Naive thymus-derived CD4-positive, alpha-beta T cell (primary cell): ENCODE results near the gene PSMD8. TPM values are rescaled to one million over a fixed set of nuclear protein-coding genes. Genes with fewer than 3 reads are reported as not detected.
"Not testable (repeated sequence)": the region's sequence is repeated elsewhere in the genome, so short reads cannot be mapped to it uniquely, and the experiment has no call there.

Experiments
- ATAC-seq: fragments of 150-1000 bp; cut with Tn5 transposase; 2 replicates; pipeline ENCODE4 v1.10.0; 2021; ENCODE audit warnings: mild to moderate bottlenecking, moderate library complexity
- CTCF ChIA-PET: fragments of 350-600 bp; sonication (Branson Sonifier 250); formaldehyde crosslinking; loops from one replicate; lab custom pipeline; 2021; ENCODE audit warnings: antibody characterized with exemption; lab: Charles Lee
- POLR2A ChIA-PET: fragments of 350-600 bp; sonication (Branson Sonifier 250); formaldehyde crosslinking; loops from one replicate; lab custom pipeline; 2021; ENCODE audit warnings: antibody characterized with exemption, inconsistent platforms; lab: Charles Lee
- DNase-seq, 9 donors: peaks; one replicate each; pipeline versions ENCODE4 v3.0.0 to v3.0.0-alpha.2; 2020 to 2022; ENCODE audit warnings: mixed read lengths in 1 of 9
- H3K27ac ChIP-seq: one replicate; pipeline ENCODE4 v1.7.0; 2013; ENCODE audit warnings: mild to moderate bottlenecking, low read depth, low read length, moderate library complexity
- H3K27me3 ChIP-seq, 2 donors: one replicate each; pipeline ENCODE4 v1.7.0; 2013; ENCODE audit warnings: low read length in 2 of 2, mild to moderate bottlenecking in 2 of 2, moderate library complexity in 2 of 2; ENCODE audit not compliant: control insufficient read depth in 2 of 2, insufficient read depth in 2 of 2
- H3K36me3 ChIP-seq, 3 experiments: 1 replicate in 2 of 3; 2 replicates in 1 of 3; pipeline ENCODE4 v1.7.0; 2013; ENCODE audit warnings: low read length in 3 of 3, mild to moderate bottlenecking in 3 of 3, moderate library complexity in 1 of 3; ENCODE audit not compliant: insufficient read depth in 3 of 3, control insufficient read depth in 2 of 3
- H3K4me1 ChIP-seq, 2 donors: one replicate each; pipeline ENCODE4 v1.7.0; 2013; ENCODE audit warnings: low read length in 2 of 2, mild to moderate bottlenecking in 2 of 2, moderate library complexity in 1 of 2; ENCODE audit not compliant: control insufficient read depth in 2 of 2, insufficient read depth in 2 of 2
- H3K4me3 ChIP-seq: 2 replicates; pipeline ENCODE4 v1.7.0; 2013; ENCODE audit warnings: mild to moderate bottlenecking, low read length
- H3K9me3 ChIP-seq, 3 experiments: 1 replicate in 2 of 3; 2 replicates in 1 of 3; pipeline ENCODE4 v1.7.0; 2013; ENCODE audit warnings: low read length in 3 of 3; ENCODE audit not compliant: control insufficient read depth in 2 of 3
- H3K27ac Mint-ChIP-seq, 9 donors: one replicate each; pipeline ENCODE4 v1.8.0; 2020 to 2022; ENCODE audit warnings: mixed read lengths in 9 of 9, mild to moderate bottlenecking in 8 of 9, moderate library complexity in 5 of 9, inconsistent platforms in 2 of 9
- H3K27me3 Mint-ChIP-seq, 5 donors: one replicate each; pipeline ENCODE4 v1.8.0; 2021 to 2022; ENCODE audit warnings: mixed read lengths in 5 of 5, mild to moderate bottlenecking in 1 of 5
- H3K36me3 Mint-ChIP-seq, 5 donors: one replicate each; pipeline ENCODE4 v1.8.0; 2020 to 2022; ENCODE audit warnings: mixed read lengths in 5 of 5, mild to moderate bottlenecking in 3 of 5, inconsistent platforms in 1 of 5
- H3K4me1 Mint-ChIP-seq, 7 donors: one replicate each; pipeline ENCODE4 v1.8.0; 2020 to 2022; ENCODE audit warnings: mixed read lengths in 7 of 7, mild to moderate bottlenecking in 3 of 7, inconsistent platforms in 1 of 7
- H3K4me3 Mint-ChIP-seq, 10 donors: one replicate each; pipeline ENCODE4 v1.8.0; 2020 to 2022; ENCODE audit warnings: mild to moderate bottlenecking in 10 of 10, mixed read lengths in 10 of 10, moderate library complexity in 6 of 10, inconsistent platforms in 2 of 10
- H3K9me3 Mint-ChIP-seq, 11 donors: one replicate each; pipeline ENCODE4 v1.8.0; 2020 to 2022; ENCODE audit warnings: mixed read lengths in 11 of 11, mild to moderate bottlenecking in 4 of 11, inconsistent platforms in 1 of 11, moderate library complexity in 1 of 11
- intact Hi-C, 2 donors: fragments of 100-400 bp; cut with micrococcal nuclease; formaldehyde crosslinking; loops; one replicate each; pipeline ENCODE4 v1.15.1; 2023
- polyA plus RNA-seq, 2 donors: library from polyadenylated mRNA; unstranded; fragments of 300-500 nt; fragmentation: Illumina TruSeq; gene quantifications; one replicate each; pipeline ENCODE4 v1.2.3, GENCODE V29; 2021
- total RNA-seq, 6 experiments: library from RNA in 5 of 6; stranded (reverse) in 5 of 6; gene quantifications; 1 replicate in 5 of 6; 2 replicates in 1 of 6; pipeline ENCODE4 v1.2.3 and lab custom pipeline; 2021 to 2026

PSMD8 gene
- total and polyA plus RNA-seq, 7 experiments from 2014 or later = 68.4 to 181 (median 77.5) TPM

GRCh38 chr19:38402967-38403674 lies 28.8 kb downstream of the PSMD8 start, which contains the start of gene FAM98C:
TSS of gene FAM98C (plus strand) at chr19:38403093. CDS start at chr19:38403154, 61 bp downstream.
- Histone ChIP-seq H3K4me3 (peak within 1 kb of the TSS; percentile 79), H3K27ac (peak within 1 kb of the TSS; percentile 83), H3K27me3 (no peaks in the 10 kb centered on the region), H3K4me1 (peaks cover 5 to 8% of the 10 kb centered on the region in 2 donors), H3K36me3 (peaks cover 0 to 28% (median 0%) of the 10 kb centered on the region in 3 experiments), H3K9me3 (no peaks in the 10 kb centered on the region)
- H3K9me3 Mint-ChIP-seq = no peaks in the 10 kb centered on the region
- ChIA-PET CTCF (interaction anchor here (0.6 to 2.3 kb wide), 28 partner anchors 10 to 549 kb away, joined by 3 to 18 read pairs (median 3); partner anchors contain the start of genes CATSPERG, EIF3K, GGN and KCNK6), POLR2A (interaction anchor here (0.7 to 4.0 kb wide), 21 partner anchors 9 to 531 kb away, joined by 3 to 40 read pairs (median 5); partner anchors contain the start of genes ACTN4, CATSPERG, EIF3K and GGN)
- H3K36me3 Mint-ChIP-seq = peaks cover 0 to 11% (median 3%) of the 10 kb centered on the region in 5 donors
- peaks cover 0 to 10% (median 0%) of the 10 kb centered on the region in 5 donors for H3K27me3 Mint-ChIP-seq
- H3K4me1 Mint-ChIP-seq = peaks cover 7 to 21% (median 19%) of the 10 kb centered on the region in 7 donors
- DNase-seq (peak; percentile 97 to 99 (median 99)), ATAC-seq (peak; percentile 98)
- H3K4me3 Mint-ChIP-seq = peak within 1 kb of the TSS; percentile 79 to 98 (median 90)
- peak within 1 kb of the TSS; percentile 79 to 97 (median 95) for H3K27ac Mint-ChIP-seq
- intact Hi-C loops = loop anchor here (1.0 to 5.0 kb wide), 22 partner anchors 14 to 1009 kb away; partner anchors contain the start of genes GGN (in 2 of the 2), MRPS12 (in 2 of the 2), SARS2 (in 2 of the 2) and SPRED3 (in 2 of the 2)

- Mint-ChIP-seq H3K4me3 (peak overlapping the region; percentile 55 to 96 (median 88)), H3K27me3 (peaks cover 0 to 5% (median 0%) of the 10 kb centered on the region in 5 donors), H3K27ac (peak overlapping the region in 5 of 9 donors; percentile 14 to 65 (median 48)), H3K36me3 (peaks cover 0 to 13% (median 6%) of the 10 kb centered on the region in 5 donors), H3K4me1 (peaks cover 7 to 23% (median 19%) of the 10 kb centered on the region in 7 donors), H3K9me3 (no peaks in the 10 kb centered on the region)
- no peaks in the 10 kb centered on the region for H3K9me3 ChIP-seq
- CTCF ChIA-PET = interaction anchor here (1.0 to 1.2 kb wide), 2 partner anchors 9 to 525 kb away, joined by 3 to 4 read pairs; no protein-coding TSS in a partner anchor
- POLR2A ChIA-PET = interaction anchor here (0.7 to 4.0 kb wide), 4 partner anchors 15 to 526 kb away, joined by 3 to 40 read pairs (median 16); partner anchors contain the start of genes EIF3K, MAP4K1, MRPS12 and PSMD8
- DNase-seq (no peak), ATAC-seq (no peak)
- no peak overlapping the region for H3K27ac ChIP-seq
- no peaks in the 10 kb centered on the region for H3K27me3 ChIP-seq
- no peak overlapping the region for H3K4me3 ChIP-seq
- H3K36me3 ChIP-seq = peaks cover 0 to 36% (median 0%) of the 10 kb centered on the region in 3 experiments
- intact Hi-C loops = loop anchor here in 1 of 2 donors (5.0 kb wide), 1 partner anchor 1007 kb away; the partner anchor contains the start of gene PLEKHG2
- H3K4me1 ChIP-seq = peaks cover 5 to 8% of the 10 kb centered on the region in 2 donors
Observed at GRCh38 chr19:38404858-38405257, 30.5 kb downstream of the PSMD8 start.

- Histone ChIP-seq H3K4me1 (peaks cover 5 to 8% of the 10 kb centered on the region in 2 donors), H3K27ac (no peak overlapping the region), H3K9me3 (no peaks in the 10 kb centered on the region), H3K36me3 (peaks cover 0 to 36% (median 0%) of the 10 kb centered on the region in 3 experiments), H3K4me3 (no peak overlapping the region), H3K27me3 (no peaks in the 10 kb centered on the region)
- Mint-ChIP-seq H3K27ac (peak overlapping the region in 3 of 9 donors; percentile 44 to 48 (median 47)), H3K27me3 (peaks cover 0 to 2% (median 0%) of the 10 kb centered on the region in 5 donors), H3K4me1 (peaks cover 7 to 23% (median 19%) of the 10 kb centered on the region in 7 donors), H3K36me3 (peaks cover 0 to 13% (median 6%) of the 10 kb centered on the region in 5 donors), H3K9me3 (no peaks in the 10 kb centered on the region), H3K4me3 (peak overlapping the region in 7 of 10 donors; percentile 42 to 92 (median 55))
- CTCF ChIA-PET = interaction anchor here (0.8 kb wide), 1 partner anchor 230 kb away, joined by 3 read pairs; no protein-coding TSS in a partner anchor
- POLR2A ChIA-PET = interaction anchor here (0.7 to 3.8 kb wide), 3 partner anchors 16 to 525 kb away, joined by 3 to 29 read pairs (median 3); partner anchors contain the start of genes EIF3K, MAP4K1, MRPS12 and SARS2
- ATAC-seq (no peak), DNase-seq (no peak)
- intact Hi-C loops = no loop called here
Observed at GRCh38 chr19:38405276-38405675, 30.9 kb downstream of the PSMD8 start.

DNA sequence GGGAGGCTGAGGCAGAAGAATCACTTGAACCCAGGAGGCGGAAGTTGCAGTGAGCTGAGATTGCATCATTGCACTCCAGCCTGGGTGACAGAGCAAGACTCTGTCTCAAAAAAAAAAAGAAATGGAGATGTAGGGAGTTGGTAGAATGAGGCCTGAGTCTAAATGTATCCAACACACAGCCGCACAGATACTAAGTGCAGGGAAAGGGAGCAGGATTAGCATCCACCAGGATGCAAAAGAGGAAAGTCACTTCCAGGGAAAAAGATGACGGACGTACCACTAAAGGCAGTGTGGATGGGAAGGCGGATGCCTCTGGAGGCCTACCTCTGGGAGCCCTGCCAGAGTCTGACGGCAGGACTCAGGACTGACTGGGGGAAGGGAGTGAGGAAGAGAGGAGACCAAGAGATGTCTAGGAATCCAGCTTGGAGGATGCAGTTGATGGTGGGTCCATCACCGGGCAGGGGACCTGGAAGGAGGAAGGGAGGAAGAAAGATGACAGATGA lies 35.3 kb downstream of the PSMD8 start:
- ChIA-PET CTCF (no interaction called here), POLR2A (no interaction called here)
- peaks cover 0 to 32% (median 0%) of the 10 kb centered on the region in 3 experiments for H3K36me3 ChIP-seq
- H3K4me3 Mint-ChIP-seq = no peak overlapping the region
- no peaks in the 10 kb centered on the region for H3K4me1 ChIP-seq
- H3K27me3 ChIP-seq = no peaks in the 10 kb centered on the region
- DNase-seq = no peak
- peaks cover 0 to 12% (median 6%) of the 10 kb centered on the region in 5 donors for H3K36me3 Mint-ChIP-seq
- intact Hi-C loops = no loop called here
- ATAC-seq = no peak
- peaks cover 4 to 11% (median 7%) of the 10 kb centered on the region in 7 donors for H3K4me1 Mint-ChIP-seq
- no peaks in the 10 kb centered on the region for H3K27me3 Mint-ChIP-seq
- no peaks in the 10 kb centered on the region for H3K9me3 Mint-ChIP-seq
- no peak overlapping the region for H3K4me3 ChIP-seq
- no peaks in the 10 kb centered on the region for H3K9me3 ChIP-seq
- peak overlapping the region in 2 of 9 donors; percentile 67 to 78 for H3K27ac Mint-ChIP-seq
- no peak overlapping the region for H3K27ac ChIP-seq

DNA sequence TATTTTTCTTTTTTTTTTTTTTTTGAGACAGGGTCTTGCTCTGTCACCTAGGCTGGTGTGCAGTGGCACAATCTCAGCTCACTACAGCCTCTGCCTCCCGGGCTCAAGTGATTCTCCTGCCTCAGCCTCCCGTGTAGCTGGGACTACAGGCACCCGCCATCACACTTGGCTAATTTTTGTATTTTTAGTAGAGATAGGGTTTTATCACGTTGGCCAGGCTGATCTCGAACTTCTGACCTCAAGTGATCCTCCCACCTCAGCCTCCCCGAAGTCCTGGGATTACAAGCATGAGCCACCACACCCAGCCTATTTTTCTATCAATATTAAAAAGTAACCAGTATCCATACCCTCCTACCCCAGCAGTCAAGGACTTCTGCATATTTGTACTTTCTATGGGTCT lies 36.0 kb downstream of the PSMD8 start:
- H3K9me3 ChIP-seq, POLR2A ChIA-PET, H3K9me3 Mint-ChIP-seq, H3K36me3 Mint-ChIP-seq, intact Hi-C loops, H3K4me3 ChIP-seq, H3K4me1 ChIP-seq, ATAC-seq, H3K27me3 Mint-ChIP-seq, H3K4me1 Mint-ChIP-seq, H3K27me3 ChIP-seq, H3K4me3 Mint-ChIP-seq, DNase-seq, H3K27ac ChIP-seq: not testable (repeated sequence)
- H3K27ac Mint-ChIP-seq = peak overlapping the region in 1 of 9 donors; percentile 46
- peaks cover 0 to 25% (median 0%) of the 10 kb centered on the region in 3 experiments for H3K36me3 ChIP-seq
- CTCF ChIA-PET = interaction anchor here (0.6 kb wide), 1 partner anchor 105 kb away, joined by 3 read pairs; no protein-coding TSS in a partner anchor

- H3K36me3 Mint-ChIP-seq = peaks cover 0 to 8% (median 3%) of the 10 kb centered on the region in 5 donors
- ATAC-seq = no peak
- H3K4me1 Mint-ChIP-seq = peaks cover 0 to 5% (median 0%) of the 10 kb centered on the region in 7 donors
- ChIA-PET CTCF (no interaction called here), POLR2A (no interaction called here)
- H3K4me3 ChIP-seq = no peak overlapping the region
- H3K27me3 Mint-ChIP-seq = no peaks in the 10 kb centered on the region
- H3K27ac ChIP-seq = no peak overlapping the region
- H3K9me3 Mint-ChIP-seq = no peaks in the 10 kb centered on the region
- H3K36me3 ChIP-seq = peaks cover 0 to 21% (median 0%) of the 10 kb centered on the region in 3 experiments
- no peak overlapping the region for H3K4me3 Mint-ChIP-seq
- H3K27ac Mint-ChIP-seq = no peak overlapping the region
- intact Hi-C loops = no loop called here
- H3K9me3 ChIP-seq = no peaks in the 10 kb centered on the region
- no peaks in the 10 kb centered on the region for H3K27me3 ChIP-seq
- DNase-seq = no peak
- no peaks in the 10 kb centered on the region for H3K4me1 ChIP-seq
Observed at GRCh38 chr19:38411041-38411712, 36.8 kb downstream of the PSMD8 start.
